ENCODE results near the gene HACD4. TPM values are rescaled to one million over a fixed set of nuclear protein-coding genes. Genes with fewer than 3 reads are reported as not detected.

Gene HACD4
- total RNA-seq, 2 experiments from 2014 or later = not detected

- intact Hi-C loops (cut with micrococcal nuclease; ENCODE audit: unreplicated experiment) = no loop called here
- CTCF ChIA-PET (ENCODE audit: unreplicated experiment) = no interaction called here
- POLR2A ChIA-PET = interaction anchor here (0.7 kb wide), 1 partner anchor 595 kb away, joined by 3 read pairs; no protein-coding TSS in a partner anchor
Measured at GRCh38 chr9:21042466-21042865, 11.0 kb upstream of the HACD4 start.

GRCh38 chr9:21039302-21039701 lies 7.9 kb upstream of the HACD4 start:
- no peak overlapping the region for H3K4me3 ChIP-seq (ENCODE audit: low read depth, low read length, poor library complexity, severe bottlenecking)
- H3K9me3 ChIP-seq (ENCODE audit: low read length) = no peaks in the 10 kb centered on the region
- no peaks in the 10 kb centered on the region for H3K9me2 ChIP-seq (ENCODE audit: insufficient read depth, low read length)
- ChIA-PET CTCF (ENCODE audit: unreplicated experiment) (no interaction called here), POLR2A (no interaction called here)
- H3K4me2 ChIP-seq (ENCODE audit: low read length) = no peak overlapping the region
- TF ChIP-seq CTCF (conservative IDR thresholded peaks at IDR 0.05; ENCODE audit: low read length) (no peak), EZH2phosphoT487 (IDR thresholded peaks at IDR 0.05; ENCODE audit: borderline replicate concordance, low read depth, low read length) (no peak)
- H4K20me1 ChIP-seq (ENCODE audit: insufficient read depth, low read length) = no peaks in the 10 kb centered on the region
- H3K36me3 ChIP-seq (ENCODE audit: insufficient read depth, low read length) = no peaks in the 10 kb centered on the region
- no TSS peak for BruUV-seq (replicated peaks)
- no peaks in the 10 kb centered on the region for H3K4me1 ChIP-seq (ENCODE audit: insufficient read depth, low read length, poor library complexity, severe bottlenecking)
- H3K27ac ChIP-seq (ENCODE audit: low read depth, low read length, poor library complexity, severe bottlenecking) = no peak overlapping the region
- H3K79me2 ChIP-seq (ENCODE audit: insufficient read depth, low read depth, low read length) = no peaks in the 10 kb centered on the region
- intact Hi-C loops (cut with micrococcal nuclease; ENCODE audit: unreplicated experiment) = no loop called here
- H2AFZ ChIP-seq (ENCODE audit: low read length) = no peak overlapping the region
- no peak for DNase-seq (ENCODE audit: low spot score)

More at GRCh38 chr9:21042466-21042865, 11.0 kb upstream of the HACD4 start:
- BruUV-seq (replicated peaks) = no TSS peak
- no peaks in the 10 kb centered on the region for H3K4me1 ChIP-seq (ENCODE audit: insufficient read depth, low read length, poor library complexity, severe bottlenecking)
- no peaks in the 10 kb centered on the region for H3K36me3 ChIP-seq (ENCODE audit: insufficient read depth, low read length)
- no peaks in the 10 kb centered on the region for H3K9me2 ChIP-seq (ENCODE audit: insufficient read depth, low read length)
- H3K4me3 ChIP-seq (ENCODE audit: low read depth, low read length, poor library complexity, severe bottlenecking) = no peak overlapping the region
- H4K20me1 ChIP-seq (ENCODE audit: insufficient read depth, low read length) = no peaks in the 10 kb centered on the region
- no peak for DNase-seq (ENCODE audit: low spot score)
- no peaks in the 10 kb centered on the region for H3K79me2 ChIP-seq (ENCODE audit: insufficient read depth, low read depth, low read length)
- H2AFZ ChIP-seq (ENCODE audit: low read length) = no peak overlapping the region
- H3K27ac ChIP-seq (ENCODE audit: low read depth, low read length, poor library complexity, severe bottlenecking) = no peak overlapping the region
- no peak overlapping the region for H3K4me2 ChIP-seq (ENCODE audit: low read length)
- H3K9me3 ChIP-seq (ENCODE audit: low read length) = no peaks in the 10 kb centered on the region
- TF ChIP-seq CTCF (conservative IDR thresholded peaks at IDR 0.05; ENCODE audit: low read length) = no peak
- no peak for TF ChIP-seq EZH2phosphoT487 (IDR thresholded peaks at IDR 0.05; ENCODE audit: borderline replicate concordance, low read depth, low read length)

GRCh38 chr9:21037278-21037677 lies 5.8 kb upstream of the HACD4 start:
- no TSS peak for BruUV-seq (replicated peaks)
- Histone ChIP-seq H3K4me2 (ENCODE audit: low read length) (no peak overlapping the region), H3K9me3 (ENCODE audit: low read length) (no peaks in the 10 kb centered on the region), H3K9me2 (ENCODE audit: insufficient read depth, low read length) (no peaks in the 10 kb centered on the region), H3K79me2 (ENCODE audit: insufficient read depth, low read depth, low read length) (no peaks in the 10 kb centered on the region), H2AFZ (ENCODE audit: low read length) (no peak overlapping the region), H4K20me1 (ENCODE audit: insufficient read depth, low read length) (no peaks in the 10 kb centered on the region), H3K27ac (ENCODE audit: low read depth, low read length, poor library complexity, severe bottlenecking) (no peak overlapping the region), H3K4me1 (ENCODE audit: insufficient read depth, low read length, poor library complexity, severe bottlenecking) (no peaks in the 10 kb centered on the region), H3K4me3 (ENCODE audit: low read depth, low read length, poor library complexity, severe bottlenecking) (no peak overlapping the region), H3K36me3 (ENCODE audit: insufficient read depth, low read length) (no peaks in the 10 kb centered on the region)
- TF ChIP-seq CTCF (conservative IDR thresholded peaks at IDR 0.05; ENCODE audit: low read length) (no peak), EZH2phosphoT487 (IDR thresholded peaks at IDR 0.05; ENCODE audit: borderline replicate concordance, low read depth, low read length) (no peak)
- POLR2A ChIA-PET = interaction anchor here (0.5 to 0.9 kb wide), 2 partner anchors 12 to 40 kb away, joined by 3 to 4 read pairs; no protein-coding TSS in a partner anchor
- intact Hi-C loops (cut with micrococcal nuclease; ENCODE audit: unreplicated experiment) = no loop called here
- CTCF ChIA-PET (ENCODE audit: unreplicated experiment) = no interaction called here
- no peak for DNase-seq (ENCODE audit: low spot score)

All from OCI-LY7 (cell line).